ENCODE measurements around the gene OGFOD3. TPM values are rescaled to one million over a fixed set of nuclear protein-coding genes. Genes with fewer than 3 reads are reported as not detected.

Gene OGFOD3
- polyA plus RNA-seq, 2 of the 4 experiments (the other 2 are of a cell fraction) = 15.2 to 19.8 TPM

GRCh38 chr17:82370471-82371332 lies 47.7 kb downstream of the OGFOD3 start:
- DNase-seq (ENCODE audit: low read depth in 1 of 2, low spot score in 1 of 2) (no peak), FAIRE-seq (no peak), ATAC-seq (no peak; a peak in 1 of 6 replicates)
- peak; percentile 89 for TF ChIP-seq E2F6 (IDR thresholded peaks at IDR 0.05; ENCODE audit: borderline replicate concordance, low read depth)
- TF ChIP-seq MAX (IDR thresholded peaks at IDR 0.05) = peak; percentile 74
- TF ChIP-seq CHD4 (IDR thresholded peaks at IDR 0.05; ENCODE audit: borderline replicate concordance) = no peak
- H3K27ac ChIP-seq = no peak overlapping the region
- 53% methylated on average over 34 of the region's 38 CpGs for WGBS (ENCODE audit: missing lambda C conversion rate)
- POLR2A ChIA-PET = no interaction called here
- peak overlapping the region; percentile 60 for H3K4me2 ChIP-seq
- CTCF ChIA-PET = interaction anchor here (0.7 to 5.4 kb wide), 7 partner anchors 9 to 184 kb away, joined by 3 to 45 read pairs (median 5); no protein-coding TSS in a partner anchor
- H3K9me3 ChIP-seq = no peaks in the 10 kb centered on the region
- H3K4me1 ChIP-seq = peaks cover 8% of the 10 kb centered on the region; the same call in 1 of the 3 replicates
- peak overlapping the region; percentile 13; the same call in 1 of the 3 replicates for H3K4me3 ChIP-seq

- Histone ChIP-seq H3K27ac (no peak overlapping the region), H3K4me1 (peaks cover 8% of the 10 kb centered on the region; the same call in 1 of the 3 replicates), H3K4me2 (no peak overlapping the region), H3K4me3 (no peak overlapping the region), H3K9me3 (no peaks in the 10 kb centered on the region)
- ATAC-seq (no peak), DNase-seq (ENCODE audit: low read depth in 1 of 2, low spot score in 1 of 2) (no peak), FAIRE-seq (peak; percentile 23)
- 88% methylated on average over 7 of the region's 7 CpGs for WGBS (ENCODE audit: missing lambda C conversion rate)
- no peak for TF ChIP-seq RNF2 (IDR thresholded peaks at IDR 0.05; ENCODE audit: borderline replicate concordance, low read depth)
- TF ChIP-seq NPAS2 (CRISPR knock-in tag; IDR thresholded peaks at IDR 0.05; ENCODE audit: borderline replicate concordance) = no peak
- TF ChIP-seq NFE2L2 (conservative IDR thresholded peaks at IDR 0.05; ENCODE audit: low read length) = no peak
- TF ChIP-seq CBX8 (IDR thresholded peaks at IDR 0.05) = no peak
- TF ChIP-seq TFCP2L1 (CRISPR knock-in tag; IDR thresholded peaks at IDR 0.05) = no peak
- ChIA-PET CTCF (interaction anchor here (0.9 to 5.4 kb wide), 4 partner anchors 11 to 18 kb away, joined by 3 to 45 read pairs (median 6); no protein-coding TSS in a partner anchor), POLR2A (no interaction called here)
Measured at GRCh38 chr17:82369211-82369610, 49.2 kb downstream of the OGFOD3 start.

- FAIRE-seq (no peak), ATAC-seq (peak in 1 of 2 experiments; percentile 83; a peak in 3 of 6 replicates), DNase-seq (ENCODE audit: low read depth in 1 of 2, low spot score in 1 of 2) (peak in 1 of 2 experiments; percentile 81)
- no peaks in the 10 kb centered on the region for H3K9me3 ChIP-seq
- no peak overlapping the region for H3K27ac ChIP-seq
- POLR2A ChIA-PET = no interaction called here
- H3K4me2 ChIP-seq = no peak overlapping the region
- H3K4me3 ChIP-seq = no peak overlapping the region
- TF ChIP-seq RAD21 (conservative IDR thresholded peaks at IDR 0.05 in 1 of 2, IDR thresholded peaks at IDR 0.05 in 1 of 2) (no peak), HDAC2 (IDR thresholded peaks at IDR 0.05) (no peak), MAFK (IDR thresholded peaks at IDR 0.05; ENCODE audit: partially characterized antibody) (peak; percentile 26), HOXB13 (CRISPR knock-in tag; IDR thresholded peaks at IDR 0.05; ENCODE audit: low read depth) (no peak)
- H3K4me1 ChIP-seq = peaks cover 8% of the 10 kb centered on the region; the same call in 1 of the 3 replicates
- CTCF ChIA-PET = interaction anchor here (1.4 kb wide), 1 partner anchor 17 kb away, joined by 8 read pairs; no protein-coding TSS in a partner anchor
- 87% methylated on average over 14 of the region's 14 CpGs for WGBS (ENCODE audit: missing lambda C conversion rate)
Measured at GRCh38 chr17:82367724-82368524, 50.5 kb downstream of the OGFOD3 start.

- Histone ChIP-seq H3K9me3 (no peaks in the 10 kb centered on the region), H3K4me2 (no peak overlapping the region), H3K4me1 (peaks cover 8% of the 10 kb centered on the region; the same call in 1 of the 3 replicates), H3K4me3 (no peak overlapping the region), H3K27ac (no peak overlapping the region)
- POLR2A ChIA-PET = no interaction called here
- no peak for TF ChIP-seq RARB (CRISPR knock-in tag; IDR thresholded peaks at IDR 0.05)
- TF ChIP-seq RAD21 (conservative IDR thresholded peaks at IDR 0.05 in 1 of 2, IDR thresholded peaks at IDR 0.05 in 1 of 2) = no peak
- no peak for TF ChIP-seq HOXA7 (CRISPR knock-in tag; IDR thresholded peaks at IDR 0.05)
- no peak for TF ChIP-seq CBX2 (IDR thresholded peaks at IDR 0.05; ENCODE audit: borderline replicate concordance, low read depth)
- TF ChIP-seq SREBF2 (IDR thresholded peaks at IDR 0.05) = no peak
- no peak for TF ChIP-seq HOXB5 (CRISPR knock-in tag; IDR thresholded peaks at IDR 0.05)
- TF ChIP-seq BCL3 (IDR thresholded peaks at IDR 0.05) = no peak
- no peak for TF ChIP-seq NPAS2 (CRISPR knock-in tag; IDR thresholded peaks at IDR 0.05; ENCODE audit: borderline replicate concordance)
- TF ChIP-seq CTCF (IDR thresholded peaks at IDR 0.05) = no peak
- no peak for TF ChIP-seq CHD4 (IDR thresholded peaks at IDR 0.05; ENCODE audit: borderline replicate concordance)
- TF ChIP-seq POLR2AphosphoS2 (conservative IDR thresholded peaks at IDR 0.05; ENCODE audit: low read length) = no peak
- no peak for TF ChIP-seq PBX3 (IDR thresholded peaks at IDR 0.05)
- no peak for TF ChIP-seq BHLHE40 (IDR thresholded peaks at IDR 0.05; ENCODE audit: low read depth, low read length)
- TF ChIP-seq CBX8 (IDR thresholded peaks at IDR 0.05) = no peak
- WGBS (ENCODE audit: missing lambda C conversion rate) = 75% methylated on average over 7 of the region's 7 CpGs
- ATAC-seq = no peak
- no peak for FAIRE-seq
- CTCF ChIA-PET = interaction anchor here (0.7 to 2.7 kb wide), 6 partner anchors 10 to 434 kb away, joined by 4 to 19 read pairs (median 8); no protein-coding TSS in a partner anchor
- DNase-seq (ENCODE audit: low read depth in 1 of 2, low spot score in 1 of 2) = no peak
Measured at GRCh38 chr17:82366749-82367148, 51.6 kb downstream of the OGFOD3 start.
